ENCODE results near the gene CCDC182. TPM values are rescaled to one million over a fixed set of nuclear protein-coding genes. Genes with fewer than 3 reads are reported as not detected.

CCDC182 gene
- total and polyA plus RNA-seq, 8 donors: not detected

GRCh38 chr17:57746221-57746620 is 1.1 kb upstream of the CCDC182 start:
- Histone ChIP-seq H3K9me3 (no peaks in the 10 kb centered on the region), H3K36me3 (no peaks in the 10 kb centered on the region), H3K4me3 (no peak overlapping the region), H3K4me1 (peaks cover 0 to 5% (median 2%) of the 10 kb centered on the region in 4 donors), H3K27me3 (peaks cover 0 to 11% (median 0%) of the 10 kb centered on the region in 3 donors), H3K27ac (no peak overlapping the region)
- intact Hi-C loops (cut with DNase I; ENCODE audit: low total_unique reads): loop anchor here (5.0 kb wide), 1 partner anchor 614 kb away; no protein-coding TSS in a partner anchor
- no peak for TF ChIP-seq POLR2A (IDR thresholded peaks at IDR 0.05)
- TF ChIP-seq POLR2AphosphoS5 (IDR thresholded peaks at IDR 0.05): no peak
- TF ChIP-seq, protein P1, sequence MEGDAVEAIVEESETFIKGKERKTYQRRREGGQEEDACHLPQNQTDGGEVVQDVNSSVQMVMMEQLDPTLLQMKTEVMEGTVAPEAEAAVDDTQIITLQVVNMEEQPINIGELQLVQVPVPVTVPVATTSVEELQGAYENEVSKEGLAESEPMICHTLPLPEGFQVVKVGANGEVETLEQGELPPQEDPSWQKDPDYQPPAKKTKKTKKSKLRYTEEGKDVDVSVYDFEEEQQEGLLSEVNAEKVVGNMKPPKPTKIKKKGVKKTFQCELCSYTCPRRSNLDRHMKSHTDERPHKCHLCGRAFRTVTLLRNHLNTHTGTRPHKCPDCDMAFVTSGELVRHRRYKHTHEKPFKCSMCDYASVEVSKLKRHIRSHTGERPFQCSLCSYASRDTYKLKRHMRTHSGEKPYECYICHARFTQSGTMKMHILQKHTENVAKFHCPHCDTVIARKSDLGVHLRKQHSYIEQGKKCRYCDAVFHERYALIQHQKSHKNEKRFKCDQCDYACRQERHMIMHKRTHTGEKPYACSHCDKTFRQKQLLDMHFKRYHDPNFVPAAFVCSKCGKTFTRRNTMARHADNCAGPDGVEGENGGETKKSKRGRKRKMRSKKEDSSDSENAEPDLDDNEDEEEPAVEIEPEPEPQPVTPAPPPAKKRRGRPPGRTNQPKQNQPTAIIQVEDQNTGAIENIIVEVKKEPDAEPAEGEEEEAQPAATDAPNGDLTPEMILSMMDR (IDR thresholded peaks at IDR 0.05): no peak
- TF ChIP-seq EP300 (IDR thresholded peaks at IDR 0.05): no peak
- no peak for DNase-seq

DNA sequence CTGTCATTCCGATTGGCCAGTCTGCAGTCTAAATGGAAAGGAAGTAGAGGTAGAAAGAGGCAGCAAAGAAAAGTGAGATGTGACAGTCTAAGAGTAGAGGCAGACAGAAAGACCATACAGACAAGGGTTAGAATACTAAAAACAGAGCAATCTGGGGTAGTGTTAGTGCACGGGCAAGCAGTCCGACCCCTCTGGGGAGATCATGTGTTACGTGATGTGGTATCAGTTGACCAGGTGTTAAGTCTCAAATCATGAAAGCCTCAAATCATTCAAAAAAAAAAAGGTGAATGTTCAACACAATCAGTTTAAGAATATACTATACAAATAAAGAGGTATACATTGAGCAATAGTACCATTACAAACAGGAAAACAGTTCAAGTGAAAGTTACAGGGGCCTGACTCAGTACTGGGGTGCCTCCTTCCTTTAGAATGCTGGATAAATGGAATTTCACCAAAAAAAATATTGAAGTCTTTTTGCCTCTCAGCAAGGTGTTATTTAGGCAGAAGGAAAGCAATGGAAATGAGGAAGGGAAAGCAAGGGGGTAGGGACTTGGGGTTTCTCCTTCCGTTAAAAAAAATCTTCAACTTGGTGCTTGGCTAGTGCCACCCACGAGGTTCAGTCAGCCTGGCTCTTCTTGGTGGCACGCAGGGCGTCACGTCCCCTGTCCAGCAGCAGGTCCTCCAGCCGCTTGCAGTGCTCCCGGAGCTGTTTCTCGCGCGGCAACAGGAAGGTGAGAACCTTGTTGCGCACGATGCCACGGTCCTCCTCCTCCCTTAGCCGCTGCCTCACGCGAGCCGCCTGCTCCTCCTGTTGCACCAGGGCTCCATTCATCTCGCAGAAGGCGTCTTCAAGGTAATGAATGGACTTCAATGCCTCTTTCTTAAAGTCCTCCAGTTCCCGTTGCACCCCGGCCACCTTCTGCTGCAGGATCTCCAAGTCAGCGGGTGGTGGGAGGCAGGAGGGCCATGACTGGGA is 616 bp downstream of the CCDC182 start:
- Histone ChIP-seq H3K4me3 (no peak overlapping the region), H3K27ac (no peak overlapping the region), H3K36me3 (no peaks in the 10 kb centered on the region), H3K9me3 (no peaks in the 10 kb centered on the region), H3K27me3 (peaks cover 0 to 11% (median 0%) of the 10 kb centered on the region in 3 donors), H3K4me1 (no peaks in the 10 kb centered on the region)
- 84 to 91% (median 88%) methylated on average over 18 to 26 of the region's 26 CpGs for WGBS, 5 donors
- TF ChIP-seq POLR2A (IDR thresholded peaks at IDR 0.05) (no peak), EP300 (IDR thresholded peaks at IDR 0.05) (no peak)
- intact Hi-C loops (cut with DNase I; ENCODE audit: low total_unique reads): loop anchor here (5.0 kb wide), 1 partner anchor 612 kb away; no protein-coding TSS in a partner anchor
- no peak for DNase-seq

DNA sequence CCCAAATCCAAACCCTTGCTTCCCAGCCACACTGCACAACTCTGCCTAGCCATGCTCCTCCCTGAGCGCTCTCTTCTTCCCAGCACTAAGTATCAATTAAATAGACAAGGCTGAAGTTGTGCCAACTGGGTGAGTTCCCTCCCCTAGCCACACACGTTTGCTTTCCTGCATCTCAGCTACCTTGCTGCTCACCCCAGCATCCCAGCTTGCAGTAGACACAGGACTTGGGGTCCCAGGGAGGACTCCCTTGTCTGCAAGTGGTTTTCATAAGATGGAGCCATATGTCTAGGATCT is 4.9 kb downstream of the CCDC182 start:
- H3K9me3 ChIP-seq: no peaks in the 10 kb centered on the region
- H3K27ac ChIP-seq: no peak overlapping the region
- no peaks in the 10 kb centered on the region for H3K4me1 ChIP-seq
- H3K36me3 ChIP-seq: no peaks in the 10 kb centered on the region
- TF ChIP-seq, protein P1 (IDR thresholded peaks at IDR 0.05): no peak
- TF ChIP-seq POLR2A (IDR thresholded peaks at IDR 0.05): no peak
- no peak for TF ChIP-seq EP300 (IDR thresholded peaks at IDR 0.05)
- TF ChIP-seq POLR2AphosphoS5 (IDR thresholded peaks at IDR 0.05): no peak
- no peak overlapping the region for H3K4me3 ChIP-seq
- 28 to 55% (median 42%) methylated on average over 2 of the region's 2 CpGs for WGBS, 5 donors
- no peak for DNase-seq
- intact Hi-C loops (cut with DNase I; ENCODE audit: low total_unique reads): no loop called here
- no peaks in the 10 kb centered on the region for H3K27me3 ChIP-seq

GRCh38 chr17:57739402-57740234 is 5.5 kb downstream of the CCDC182 start:
- Histone ChIP-seq H3K36me3 (no peaks in the 10 kb centered on the region), H3K27ac (no peak overlapping the region), H3K4me3 (no peak overlapping the region), H3K4me1 (no peaks in the 10 kb centered on the region), H3K27me3 (no peaks in the 10 kb centered on the region), H3K9me3 (no peaks in the 10 kb centered on the region)
- 24 to 80% (median 57%) methylated on average over 1 of the region's 1 CpG for WGBS, 5 donors
- intact Hi-C loops (cut with DNase I; ENCODE audit: low total_unique reads): no loop called here
- TF ChIP-seq POLR2AphosphoS5 (IDR thresholded peaks at IDR 0.05) (no peak), POLR2A (IDR thresholded peaks at IDR 0.05) (no peak), EP300 (IDR thresholded peaks at IDR 0.05) (no peak)
- TF ChIP-seq, protein P1 (IDR thresholded peaks at IDR 0.05): peak in 1 of 7 experiments; percentile 30
- DNase-seq: peak in 1 of 2 donors; percentile 47

Data from stomach (tissue), 9 donors.